Islet of Langerhans (tissue), 1 donor: ENCODE results near the gene C1QC.

Source experiments
- FAIRE-seq: peaks from one replicate; lab custom pipeline; 2011; peaks lifted over from hg19 to GRCh38; lab: Jason Lieb, UNC

The C1QC gene

GRCh38 chr1:22619798-22620197 lies 23.6 kb upstream of the C1QC start:
- no peak for FAIRE-seq

GRCh38 chr1:22621761-22622160 lies 21.7 kb upstream of the C1QC start:
- no peak for FAIRE-seq

- FAIRE-seq, result no peak
Observed at GRCh38 chr1:22625262-22625925, 18.0 kb upstream of the C1QC start.

GRCh38 chr1:22626237-22627157 lies 16.9 kb upstream of the C1QC start:
- FAIRE-seq, result no peak

- FAIRE-seq, result no peak
Observed at GRCh38 chr1:22627331-22627730, 16.1 kb upstream of the C1QC start.

- no peak for FAIRE-seq
Observed at GRCh38 chr1:22628698-22629444, 14.6 kb upstream of the C1QC start.

- FAIRE-seq, result no peak
Observed at GRCh38 chr1:22629886-22630285, 13.5 kb upstream of the C1QC start.

- no peak for FAIRE-seq
Observed at GRCh38 chr1:22633697-22634463, 9.6 kb upstream of the C1QC start.

GRCh38 chr1:22635436-22635835 lies 8.0 kb upstream of the C1QC start:
- no peak for FAIRE-seq

GRCh38 chr1:22636353-22636752 lies 7.1 kb upstream of the C1QC start, which contains the start of gene C1QA:
TSS of gene C1QA (plus strand) at chr1:22636628. CDS start at chr1:22637617, 989 bp downstream.
- no peak for FAIRE-seq

GRCh38 chr1:22636927-22637326 lies 6.5 kb upstream of the C1QC start:
- no peak for FAIRE-seq

- no peak for FAIRE-seq
Observed at GRCh38 chr1:22637907-22638445, 5.5 kb upstream of the C1QC start.

- no peak for FAIRE-seq
Observed at GRCh38 chr1:22638476-22639234, 4.8 kb upstream of the C1QC start.

GRCh38 chr1:22639286-22639685 lies 4.1 kb upstream of the C1QC start:
- FAIRE-seq, result no peak

GRCh38 chr1:22641247-22641646 lies 2.2 kb upstream of the C1QC start:
- no peak for FAIRE-seq

GRCh38 chr1:22641906-22642636 lies 1.4 kb upstream of the C1QC start:
- no peak for FAIRE-seq

- FAIRE-seq, result no peak
Observed at GRCh38 chr1:22643928-22644327, 495 bp downstream of the C1QC start.

GRCh38 chr1:22645931-22646330 lies 2.5 kb downstream of the C1QC start:
- FAIRE-seq, result no peak

GRCh38 chr1:22646384-22646783 lies 3.0 kb downstream of the C1QC start:
- no peak for FAIRE-seq

- FAIRE-seq, result no peak
Observed at GRCh38 chr1:22650089-22650693, 6.8 kb downstream of the C1QC start.
